ENCODE results near the gene ADGRB3. TPM values are rescaled to one million over a fixed set of nuclear protein-coding genes. Genes with fewer than 3 reads are reported as not detected.

ADGRB3 gene
- total and polyA plus RNA-seq, 2 donors (not counting 3 experiments of a cell fraction or from before 2014, with no cell fraction given), result not detected

DNA sequence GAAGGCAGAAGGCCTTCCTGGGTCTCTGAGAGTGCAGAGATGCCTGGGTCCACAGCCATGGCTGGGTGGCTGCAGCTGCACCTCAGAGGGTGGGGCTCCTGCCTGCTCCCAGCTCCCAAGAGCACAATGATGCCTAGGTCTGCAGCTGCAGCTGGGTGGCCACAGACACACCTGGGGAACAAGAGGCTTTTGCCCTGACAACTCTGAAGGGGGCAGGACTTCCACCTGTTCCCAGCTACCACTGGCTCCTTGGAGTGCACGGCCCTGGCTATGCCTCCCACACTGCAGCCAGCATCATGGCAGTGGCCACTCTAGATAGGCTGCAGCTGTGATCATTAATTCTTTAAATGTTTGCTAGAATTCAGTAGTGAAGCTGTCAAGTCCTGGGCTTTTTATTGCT, 511.3 kb downstream of the ADGRB3 start:
- POLR2A ChIA-PET, result no interaction called here
- H4K20me1 ChIP-seq (replicated peaks; ENCODE audit: control insufficient read depth, extremely low read depth, insufficient read depth, low read length), result no peaks in the 10 kb centered on the region
- dilution Hi-C loops (cut with MboI; ENCODE audit: extremely low pct_ligation_motif_present, low sequenced_read_pairs), result no loop called here

More for the DNA sequence above, 511.3 kb downstream of the ADGRB3 start:
- no peak for TF ChIP-seq MYC (IDR thresholded peaks at IDR 0.05; ENCODE audit: low read depth, low read length)
- TF ChIP-seq GATA2 (IDR thresholded peaks at IDR 0.05; ENCODE audit: insufficient read depth, insufficient read length, low read depth, low read length), result no peak
- TF ChIP-seq FOS (IDR thresholded peaks at IDR 0.05; ENCODE audit: borderline replicate concordance, insufficient read depth, low read length), result no peak
- TF ChIP-seq MAX (IDR thresholded peaks at IDR 0.05; ENCODE audit: insufficient read depth, insufficient read length), result no peak
- no peak for TF ChIP-seq POLR2AphosphoS5 (IDR thresholded peaks at IDR 0.05; ENCODE audit: insufficient read depth, low read depth, low read length)
- TF ChIP-seq JUN (IDR thresholded peaks at IDR 0.05; ENCODE audit: borderline replicate concordance, insufficient read depth, insufficient read length, low read depth), result no peak
- no peak for TF ChIP-seq CTCF (IDR thresholded peaks at IDR 0.05; ENCODE audit: extremely low read depth in 1 of 2, insufficient read depth in 1 of 2, low read depth in 1 of 2, low read length in 2 of 2)
- no peak for TF ChIP-seq EZH2 (IDR thresholded peaks at IDR 0.05; ENCODE audit: borderline replicate concordance, low read depth, low read length, severe bottlenecking)
- no peak for TF ChIP-seq POLR2A (IDR thresholded peaks at IDR 0.05; ENCODE audit: low read depth, low read length)
- H3K27me3 ChIP-seq (ENCODE audit: control insufficient read depth in 2 of 2, insufficient read depth in 2 of 2, low read length in 2 of 2), result no peaks in the 10 kb centered on the region
- H2AFZ ChIP-seq (ENCODE audit: low read depth, low read length), result no peak overlapping the region
- no peaks in the 10 kb centered on the region for H3K4me1 ChIP-seq (ENCODE audit: control insufficient read depth, extremely low read depth, insufficient read depth, low read length)
- peaks cover 6% of the 10 kb centered on the region for H3K9me3 ChIP-seq (replicated peaks; ENCODE audit: control insufficient read depth, insufficient read depth, low read length)
- H3K79me2 ChIP-seq (ENCODE audit: control insufficient read depth, insufficient read depth, low read length), result no peaks in the 10 kb centered on the region
- no peaks in the 10 kb centered on the region for H3K36me3 ChIP-seq (ENCODE audit: control insufficient read depth in 2 of 2, extremely low read depth in 1 of 2, insufficient read depth in 2 of 2, low read length in 2 of 2)
- H3K4me3 ChIP-seq (replicated peaks in 1 of 3; ENCODE audit: insufficient read depth in 1 of 3, low read depth in 1 of 3, low read length in 3 of 3), result no peak overlapping the region
- H3K4me2 ChIP-seq (ENCODE audit: insufficient read depth, low read length), result no peak overlapping the region
- no TSS peak for BruUV-seq (replicated peaks)
- no peaks in the 10 kb centered on the region for H3K9me1 ChIP-seq (replicated peaks; ENCODE audit: control insufficient read depth, extremely low read depth, insufficient read depth, low read length)
- CTCF ChIA-PET, result interaction anchor here (1.6 kb wide), 1 partner anchor 8 kb away, joined by 3 read pairs; no protein-coding TSS in a partner anchor
- no peak overlapping the region for H3K9ac ChIP-seq (replicated peaks; ENCODE audit: extremely low read depth, insufficient read depth, low read length)
- DNase-seq (ENCODE audit: low read depth, low spot score), result no peak
- no peak overlapping the region for H3K27ac ChIP-seq (ENCODE audit: insufficient read depth, low read depth, low read length)
- intact Hi-C loops (cut with micrococcal nuclease), result no loop called here
- no peak for FAIRE-seq
